ENCODE results near the gene SETD6.

DNA sequence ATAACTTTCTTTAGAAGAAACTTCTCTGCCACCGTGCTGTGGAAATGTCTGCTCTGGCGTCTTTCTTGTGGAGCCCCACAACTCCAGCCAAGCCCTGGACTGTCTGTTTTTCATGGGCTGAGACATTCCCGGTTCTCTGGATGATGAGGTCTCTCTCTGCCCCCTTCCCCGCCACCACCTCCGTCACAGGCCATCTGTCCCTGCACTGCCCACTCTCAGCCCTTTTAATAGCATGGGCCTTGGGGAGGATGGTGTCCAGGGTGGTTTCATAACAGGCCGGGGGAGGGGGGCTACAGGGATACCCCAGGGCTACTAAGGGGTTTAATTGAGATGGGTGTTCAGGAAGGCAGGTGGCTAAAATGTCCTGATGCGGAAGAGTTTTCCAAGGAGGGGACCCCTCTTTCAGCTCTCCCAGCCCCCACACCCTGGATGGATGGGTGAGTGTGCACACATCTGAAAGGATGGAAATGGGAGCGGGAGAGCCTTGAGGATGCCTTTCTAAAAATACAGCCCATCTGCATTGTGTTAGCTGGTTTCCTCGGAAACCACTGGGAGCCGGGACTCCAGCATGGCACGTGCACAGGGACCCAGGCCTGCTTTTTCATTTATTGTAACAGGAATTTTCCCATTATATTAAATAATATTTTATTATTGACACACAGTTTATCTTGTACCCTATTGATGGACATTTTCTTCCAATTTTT is 30.0 kb upstream of the SETD6 start:
- TF ChIP-seq CTCF (IDR thresholded peaks at IDR 0.05) (no peak), POLR2A (IDR thresholded peaks at IDR 0.05) (no peak)

Data from thyroid gland (tissue), 4 donors.